Panc1 (cell line): Measurements from ENCODE around the gene KMT2E. TPM values are rescaled to one million over a fixed set of nuclear protein-coding genes. Genes with fewer than 3 reads are reported as not detected.

Experiments
- ATAC-seq: fragments of 200-7000 bp; cut with Tn5 transposase; 2 replicates; pipeline ENCODE4 v1.9.1; 2020; ENCODE audit warnings: mild to moderate bottlenecking, moderate library complexity
- BruUV-seq: library from RNA; stranded (reverse); fragments of 400-500 nt; replicated peaks from 2 replicates; lab custom pipeline; 2021; lab: Mats Ljungman, UMichigan
- CTCF ChIA-PET: fragments of 300-600 bp; sonication (Branson Sonifier 250); formaldehyde crosslinking; loops from one replicate; lab custom pipeline; 2022; ENCODE audit warnings: antibody characterized with exemption; lab: Charles Lee
- POLR2A ChIA-PET: fragments of 300-600 bp; sonication (Branson Sonifier 250); formaldehyde crosslinking; loops from one replicate; lab custom pipeline; 2022; ENCODE audit warnings: antibody characterized with exemption; lab: Charles Lee
- DNase-seq: peaks from one replicate; pipeline ENCODE4 v3.0.0-alpha.2; 2010; ENCODE audit warnings: low read depth, low spot score
- H3K27ac ChIP-seq: 2 replicates; pipeline ENCODE4 v1.5.1; 2011; ENCODE audit warnings: mild to moderate bottlenecking, low read length, inconsistent platforms
- H3K27me3 ChIP-seq: fragments of 200-500 bp; sonication (Bioruptor generic); 2 replicates; pipeline ENCODE4 v1.6.0; 2014; ENCODE audit warnings: low read length, inconsistent platforms; ENCODE audit not compliant: control insufficient read depth, insufficient read depth
- H3K36me3 ChIP-seq: fragments of 200-500 bp; sonication (Bioruptor generic); 2 replicates; pipeline ENCODE4 v1.5.1; 2014; ENCODE audit warnings: inconsistent platforms, mild to moderate bottlenecking, low read length, moderate library complexity; ENCODE audit not compliant: control insufficient read depth, insufficient read depth
- H3K4me1 ChIP-seq: 2 replicates; pipeline ENCODE4 v1.5.1; 2011; ENCODE audit warnings: inconsistent platforms, mild to moderate bottlenecking, low read length, moderate library complexity; ENCODE audit not compliant: control insufficient read depth, insufficient read depth
- H3K4me3 ChIP-seq, 2 experiments: 2 replicates each; pipeline ENCODE4 v1.5.1; 2011 to 2012; ENCODE audit warnings: low read depth in 2 of 2, low read length in 2 of 2, mild to moderate bottlenecking in 2 of 2, inconsistent platforms in 1 of 2, moderate library complexity in 1 of 2
- H3K9me3 ChIP-seq: fragments of 200-500 bp; sonication (Bioruptor generic); 2 replicates; pipeline ENCODE4 v1.5.1; 2014; ENCODE audit warnings: low read depth, mild to moderate bottlenecking, inconsistent platforms, low read length, moderate library complexity; ENCODE audit not compliant: control insufficient read depth, insufficient read depth
- CTCF ChIP-seq: fragments of 450-650 bp; IDR thresholded peaks from 2 replicates; pipeline ENCODE4 v1.5.1; 2017; ENCODE audit warnings: mild to moderate bottlenecking
- POLR2AphosphoS5 ChIP-seq: IDR thresholded peaks from 2 replicates; pipeline ENCODE4 v1.6.1; 2012; ENCODE audit warnings: mild to moderate bottlenecking, low read depth, low read length, moderate library complexity
- REST ChIP-seq, 2 experiments: IDR thresholded peaks; 2 replicates each; pipeline ENCODE4 v1.6.1; 2011 to 2012; ENCODE audit warnings: low read depth in 2 of 2, control low read depth in 1 of 2, low read length in 1 of 2, mild to moderate bottlenecking in 1 of 2, moderate library complexity in 1 of 2; ENCODE audit not compliant: insufficient read depth in 1 of 2
- SIN3A ChIP-seq: IDR thresholded peaks from 2 replicates; pipeline ENCODE4 v1.6.1; 2012; ENCODE audit warnings: low read depth, mild to moderate bottlenecking, low read length, moderate library complexity, borderline replicate concordance; ENCODE audit not compliant: insufficient read depth
- TCF7L2 ChIP-seq: IDR thresholded peaks from 2 replicates; pipeline ENCODE4 v1.6.1; 2011; ENCODE audit warnings: mild to moderate bottlenecking, low read depth, low read length, inconsistent platforms
- in situ Hi-C: cut with HindIII; loops from 2 replicates; pipeline ENCODE4 v1.10.0; 2016; ENCODE audit warnings: low sequenced_read_pairs, low pct_unique_long_range_greater_than_20kb
- intact Hi-C: fragments of 100-400 bp; cut with micrococcal nuclease; formaldehyde crosslinking; loops from one replicate; pipeline ENCODE4 v1.10.0; 2022; ENCODE audit not compliant: unreplicated experiment
- total RNA-seq: library from RNA; stranded (reverse); gene quantifications from one replicate; pipeline ENCODE4 v1.2.1, GENCODE V29; 2021; ENCODE audit not compliant: unreplicated experiment

KMT2E gene
- total RNA-seq, 1 experiment from 2014 or later, result 51.4 TPM

GRCh38 chr7:105020926-105021325 is 6.9 kb downstream of the KMT2E start:
- ChIA-PET CTCF (no interaction called here), POLR2A (interaction anchor here (0.6 kb wide), 1 partner anchor 8 kb away, joined by 3 read pairs; no protein-coding TSS in a partner anchor)
- Histone ChIP-seq H3K4me3 (no peak overlapping the region), H3K27me3 (no peaks in the 10 kb centered on the region), H3K27ac (no peak overlapping the region; the same call in 1 of the 2 replicates), H3K36me3 (no peaks in the 10 kb centered on the region; the same call in 1 of the 2 replicates), H3K9me3 (no peaks in the 10 kb centered on the region), H3K4me1 (peaks cover 33% of the 10 kb centered on the region)
- in situ Hi-C loops (no loop called here), intact Hi-C loops (no loop called here)
- no TSS peak for BruUV-seq
- TF ChIP-seq SIN3A (no peak), REST (IDR thresholded peaks at IDR 0.05; ENCODE audit: insufficient read depth in 1 of 2, low read depth in 2 of 2, low read length in 1 of 2) (no peak), TCF7L2 (no peak), CTCF (no peak), POLR2AphosphoS5 (no peak)
- ATAC-seq, result no peak
- DNase-seq, result no peak

- no peaks in the 10 kb centered on the region; the same call in 1 of the 2 replicates for H3K36me3 ChIP-seq
- H3K4me1 ChIP-seq, result peaks cover 34% of the 10 kb centered on the region
- ATAC-seq, result no peak
- no peaks in the 10 kb centered on the region for H3K27me3 ChIP-seq
- H3K4me3 ChIP-seq, result no peak overlapping the region
- BruUV-seq, result no TSS peak
- ChIA-PET POLR2A (no interaction called here), CTCF (no interaction called here)
- H3K27ac ChIP-seq, result no peak overlapping the region; the same call in 1 of the 2 replicates
- H3K9me3 ChIP-seq, result no peaks in the 10 kb centered on the region
- TF ChIP-seq POLR2AphosphoS5, result no peak
- no peak for TF ChIP-seq REST (IDR thresholded peaks at IDR 0.05; ENCODE audit: insufficient read depth in 1 of 2, low read depth in 2 of 2, low read length in 1 of 2)
- no peak for TF ChIP-seq TCF7L2
- no peak for TF ChIP-seq SIN3A
- no peak for TF ChIP-seq CTCF
- intact Hi-C loops, result no loop called here
- DNase-seq, result no peak
- in situ Hi-C loops, result no loop called here
These were observed 7.3 kb downstream of the KMT2E start for GRCh38 chr7:105021352-105021751.
